SW 1271 (cell line): ENCODE data around the gene KRTAP4-4.

Experiments used
- DNase-seq, 2 experiments: peaks; one replicate each; lab custom pipeline; 2025; lab: John Stamatoyannopoulos, UW

Gene KRTAP4-4

DNA sequence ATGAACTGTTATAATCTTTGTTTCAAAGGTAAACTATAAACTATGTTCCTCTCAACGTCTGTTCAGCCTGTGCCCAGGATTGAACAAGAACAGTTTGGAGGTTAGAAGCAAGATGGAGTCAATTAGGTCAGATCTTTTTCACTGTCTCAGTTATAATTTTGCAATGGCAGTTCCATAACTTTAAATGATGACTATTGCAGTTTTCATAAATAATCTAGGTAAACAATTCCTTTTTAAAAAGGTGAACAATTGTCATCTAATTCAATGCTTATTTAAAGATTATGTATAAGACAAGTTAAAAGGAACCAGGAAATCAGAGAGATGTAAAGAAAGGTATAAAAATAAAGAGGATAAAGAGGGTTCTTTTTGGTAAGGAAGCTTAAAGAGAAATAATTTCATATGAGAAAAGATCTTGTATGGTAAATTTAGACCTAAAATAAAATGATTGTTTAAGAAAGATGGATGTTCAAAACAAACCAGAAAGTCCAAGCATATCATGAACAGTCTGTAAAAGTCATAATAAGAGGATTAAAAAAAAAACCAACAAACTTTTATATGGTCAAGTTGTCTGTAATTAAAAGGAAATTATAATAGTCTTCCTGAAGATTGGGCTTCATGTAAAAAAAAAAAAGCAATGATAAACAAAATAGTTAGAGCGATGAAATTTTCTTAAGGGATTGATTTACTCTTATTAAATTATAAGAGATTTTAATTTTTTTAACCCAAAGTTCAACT, 49.2 kb downstream of the KRTAP4-4 start:
- DNase-seq = no peak
